ENCODE measurements around the gene UACA.

GRCh38 chr15:70651303-70651845 lies 112.0 kb downstream of the UACA start:
- no peak for TF ChIP-seq CTCF (IDR thresholded peaks at IDR 0.05; ENCODE audit: poor library complexity)
- TF ChIP-seq EZH2 (IDR thresholded peaks at IDR 0.05; ENCODE audit: borderline replicate concordance): no peak

Measured in hepatocyte (in vitro differentiated cells).